SHP77 treated with DMSO at 0.1 percent for 48 hours (cell line): ENCODE data around the gene NPPC.
A peak's percentile ranks its signal among the peaks of the same experiment; 100 is the strongest.
"Not testable (repeated sequence)": the region's sequence is repeated elsewhere in the genome, so short reads cannot be mapped to it uniquely, and the experiment has no call there.

Experiments
- DNase-seq: peaks from one replicate; lab custom pipeline; 2025; lab: John Stamatoyannopoulos, UW

NPPC gene

DNA sequence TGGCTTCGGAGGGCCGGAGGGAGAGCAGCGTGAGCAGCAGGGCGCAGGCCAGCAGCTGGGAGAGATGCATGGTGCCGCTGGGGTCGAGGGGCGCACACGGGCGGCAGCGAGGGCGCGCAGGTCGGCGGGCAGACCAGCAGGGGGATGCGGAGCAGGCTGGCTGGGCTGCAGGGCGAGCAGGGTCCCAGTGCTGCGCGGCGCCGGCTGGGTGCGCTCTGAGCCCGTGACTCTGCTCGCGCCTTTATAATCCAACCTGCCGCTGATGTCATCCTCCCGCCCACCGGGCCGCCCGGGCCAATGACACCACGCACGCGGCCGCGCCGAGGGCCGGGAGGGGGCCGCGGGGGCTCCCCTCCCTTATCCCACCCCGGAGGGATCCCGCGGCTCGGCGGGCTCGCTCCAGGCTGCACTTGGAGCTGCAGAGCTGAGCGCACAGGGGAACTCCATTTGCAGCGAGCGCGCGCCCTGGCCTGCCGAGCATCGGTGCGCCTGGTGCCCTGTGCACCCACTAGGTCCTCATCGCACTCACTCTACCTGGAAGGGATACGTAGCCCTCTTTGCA is at the start of gene NPPC:
Gene NPPC, minus strand, starts transcription at position 217 of the 562 bp plus-strand sequence. Its CDS starts 147 bp downstream, at position 70.
- DNase-seq, result no peak

DNA sequence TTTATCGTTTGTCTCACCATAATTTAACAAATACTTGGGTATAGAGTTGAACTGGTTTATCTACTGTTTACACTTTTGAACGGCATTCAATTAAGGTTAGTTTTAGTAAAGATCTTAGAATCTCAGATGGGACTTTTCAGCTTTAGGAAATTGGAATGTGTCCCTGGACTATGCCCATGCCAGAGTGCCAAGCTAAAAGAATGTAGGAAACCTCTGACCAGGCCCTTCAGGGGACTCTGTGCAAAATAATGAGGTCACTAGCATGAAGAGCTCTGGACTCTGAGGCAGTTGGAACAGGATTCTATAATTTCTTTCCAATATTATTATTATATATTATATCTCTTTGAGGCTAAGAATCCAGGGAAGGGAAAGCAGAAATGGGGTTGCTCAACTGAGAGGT is 48.8 kb upstream of the NPPC start:
- DNase-seq, result no peak

GRCh38 chr2:231970461-231970860 is 44.3 kb upstream of the NPPC start:
- DNase-seq, result no peak

DNA sequence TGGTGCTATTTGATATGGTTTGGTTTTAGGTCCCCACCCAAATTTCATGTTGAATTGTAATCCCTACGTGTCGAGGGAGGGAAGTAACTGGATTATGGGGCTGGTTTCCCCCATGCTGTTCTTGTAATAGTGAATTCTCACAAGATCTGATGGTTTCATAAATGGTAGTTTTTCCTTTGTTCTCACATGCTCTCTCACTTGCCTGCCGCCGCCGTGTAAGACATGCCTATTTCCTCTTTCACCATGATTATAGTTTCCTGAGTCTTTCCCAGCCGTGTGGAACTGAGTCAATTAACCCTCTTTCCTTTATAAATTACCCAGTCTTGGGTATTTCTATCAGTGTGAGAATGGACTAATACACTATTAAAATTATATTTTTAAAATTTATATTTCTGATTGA is 42.6 kb upstream of the NPPC start:
- no peak for DNase-seq

GRCh38 chr2:231966886-231967285 is 40.7 kb upstream of the NPPC start:
- no peak for DNase-seq

DNA sequence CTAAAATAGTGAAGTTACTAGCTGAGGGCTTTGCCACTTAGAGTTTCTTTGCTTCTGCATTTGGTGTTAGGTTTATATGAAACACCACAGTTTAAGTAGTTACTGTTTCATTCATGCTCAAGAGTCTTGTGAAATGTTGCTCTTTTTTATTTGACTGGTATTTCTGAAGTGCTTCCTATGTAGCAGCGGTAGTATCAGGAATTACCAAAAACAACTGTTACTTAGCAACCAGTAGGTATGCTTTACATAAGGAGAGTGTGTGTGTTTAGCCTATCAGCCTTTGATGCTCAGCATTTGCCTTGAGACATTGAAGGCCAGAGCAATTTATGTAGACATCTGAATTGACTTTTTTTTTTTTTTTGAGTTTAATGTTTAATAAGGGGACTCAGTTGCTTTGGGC is 38.9 kb upstream of the NPPC start:
- no peak for DNase-seq

DNA sequence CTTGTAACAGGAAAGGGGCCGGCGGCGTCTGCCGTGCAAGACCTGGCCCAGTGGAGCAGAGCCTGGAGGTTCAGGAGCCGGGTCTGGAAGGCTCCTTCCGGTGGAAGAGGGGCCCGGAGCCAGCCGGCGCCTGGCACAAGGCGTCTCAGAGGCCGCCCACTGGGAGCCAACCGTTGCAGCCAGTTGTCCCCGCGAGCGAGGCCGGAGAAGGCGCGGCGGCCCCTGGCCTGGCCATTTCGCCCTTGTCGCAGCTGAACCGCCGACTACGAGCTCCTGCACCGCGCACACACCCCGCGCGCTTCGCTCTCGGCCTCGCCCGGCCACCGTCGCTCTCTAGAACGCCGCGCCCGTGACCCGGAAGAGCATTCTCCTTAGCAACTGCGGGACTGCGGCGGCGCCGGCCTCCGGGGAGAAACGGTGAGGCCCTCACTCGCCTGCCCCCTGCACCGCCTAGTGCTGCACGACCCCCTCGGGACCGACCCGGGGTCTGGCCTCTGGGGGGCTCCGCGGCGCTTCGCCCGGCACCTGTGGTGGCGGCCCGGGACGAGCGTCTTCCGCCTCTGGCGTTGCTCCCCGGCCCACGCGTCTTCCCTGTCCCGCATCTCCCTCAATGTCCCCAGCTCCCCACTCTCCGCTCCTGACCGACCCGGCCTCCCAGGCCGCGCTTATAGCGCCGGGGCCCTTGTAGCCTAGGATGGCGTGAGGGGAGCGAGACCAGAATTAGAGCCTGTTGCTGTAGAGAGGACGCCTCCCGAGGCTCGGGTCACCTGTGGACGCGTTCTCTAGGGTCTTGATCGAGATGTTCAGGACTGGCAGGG is 35.4 kb upstream of the NPPC start, which contains the start of gene DIS3L2:
Gene DIS3L2, plus strand, starts transcription at position 365 of the 818 bp plus-strand sequence. CDS start 53,215 bp downstream, outside the sequence.
- DNase-seq, result peak; percentile 56

- no peak for DNase-seq
Observed at GRCh38 chr2:231960810-231961348, 34.7 kb upstream of the NPPC start.

GRCh38 chr2:231957913-231958763 is 31.9 kb upstream of the NPPC start:
- DNase-seq, result no peak

DNA sequence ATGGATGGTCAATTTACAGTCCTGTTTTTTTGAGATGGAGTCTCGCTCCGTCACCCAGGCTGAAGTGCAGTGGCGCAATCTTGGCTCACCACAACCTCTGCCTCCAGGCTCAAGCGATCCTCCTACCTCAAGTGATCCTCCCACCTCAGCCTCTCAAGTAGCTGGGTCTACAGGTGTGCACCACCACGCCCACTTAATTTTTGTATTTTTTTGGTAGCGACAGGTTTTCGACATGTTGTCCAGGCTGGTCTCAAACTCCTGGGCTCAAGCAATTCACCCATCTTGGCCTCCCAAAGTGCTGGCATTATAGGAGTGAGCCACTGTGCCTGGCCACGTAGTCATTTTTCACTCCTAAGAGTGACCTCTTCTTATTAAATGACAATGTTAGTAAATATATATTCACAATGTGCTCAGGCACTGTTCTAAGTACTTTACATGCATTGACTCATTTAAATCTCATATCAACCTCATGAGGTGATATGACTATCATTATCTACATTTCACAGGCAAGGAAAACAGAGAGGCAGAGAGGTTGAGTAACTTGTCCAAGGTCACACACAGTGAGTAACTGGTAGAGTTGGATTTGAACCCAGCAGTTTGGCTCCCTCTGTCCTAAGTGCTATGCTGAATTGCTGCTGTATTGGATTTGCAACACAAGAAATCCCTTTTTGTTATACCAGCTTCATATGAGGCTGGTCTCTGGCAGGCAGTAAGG is 29.7 kb upstream of the NPPC start:
- DNase-seq, result no peak

DNA sequence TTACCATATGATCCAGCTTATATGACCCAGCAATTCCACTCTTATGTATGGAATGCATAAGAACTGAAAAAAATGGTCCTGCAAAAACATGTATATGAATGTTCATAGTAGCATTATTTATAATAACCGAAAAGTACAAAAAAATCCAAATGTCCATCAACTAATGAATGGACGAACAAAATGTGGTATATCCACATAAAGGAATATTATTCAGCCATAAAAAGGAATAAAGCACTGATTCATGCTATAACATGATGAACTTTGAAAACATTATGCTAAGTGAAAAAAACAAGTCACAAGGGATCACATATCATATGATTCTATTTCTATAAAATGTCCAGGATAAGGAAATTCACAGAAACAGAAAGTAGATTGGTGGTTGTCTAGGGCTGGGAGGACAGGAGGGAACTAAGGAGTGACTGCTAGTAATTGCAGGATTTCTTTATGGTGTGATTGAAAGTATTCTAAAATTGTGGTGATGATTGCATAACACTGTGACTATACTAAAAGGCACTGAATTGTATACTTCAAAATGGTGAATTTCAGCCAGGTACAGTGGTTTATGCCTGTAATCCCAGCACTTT is 25.3 kb upstream of the NPPC start:
- no peak for DNase-seq

DNA sequence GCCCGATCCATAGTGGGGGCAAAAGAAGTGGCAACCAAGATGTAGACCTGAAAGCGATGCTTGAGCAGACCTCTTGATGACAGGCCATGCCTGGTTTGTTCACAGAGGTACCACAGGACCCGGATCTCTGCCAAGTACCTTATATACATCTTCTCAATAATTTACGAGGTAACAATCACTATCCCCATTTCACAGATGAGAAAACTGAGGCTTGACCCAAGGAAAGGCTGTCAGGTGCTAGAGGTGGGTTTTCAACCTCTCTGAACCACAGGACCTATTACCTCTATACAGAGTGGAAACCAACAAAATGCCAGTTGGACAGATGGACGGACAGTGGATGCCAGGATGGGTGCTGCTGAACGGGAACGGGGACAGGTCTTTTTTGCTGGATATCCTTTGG is 21.5 kb upstream of the NPPC start:
- DNase-seq, result no peak

- DNase-seq, result not testable (repeated sequence)
Observed at GRCh38 chr2:231947112-231947511, 20.9 kb upstream of the NPPC start.

DNA sequence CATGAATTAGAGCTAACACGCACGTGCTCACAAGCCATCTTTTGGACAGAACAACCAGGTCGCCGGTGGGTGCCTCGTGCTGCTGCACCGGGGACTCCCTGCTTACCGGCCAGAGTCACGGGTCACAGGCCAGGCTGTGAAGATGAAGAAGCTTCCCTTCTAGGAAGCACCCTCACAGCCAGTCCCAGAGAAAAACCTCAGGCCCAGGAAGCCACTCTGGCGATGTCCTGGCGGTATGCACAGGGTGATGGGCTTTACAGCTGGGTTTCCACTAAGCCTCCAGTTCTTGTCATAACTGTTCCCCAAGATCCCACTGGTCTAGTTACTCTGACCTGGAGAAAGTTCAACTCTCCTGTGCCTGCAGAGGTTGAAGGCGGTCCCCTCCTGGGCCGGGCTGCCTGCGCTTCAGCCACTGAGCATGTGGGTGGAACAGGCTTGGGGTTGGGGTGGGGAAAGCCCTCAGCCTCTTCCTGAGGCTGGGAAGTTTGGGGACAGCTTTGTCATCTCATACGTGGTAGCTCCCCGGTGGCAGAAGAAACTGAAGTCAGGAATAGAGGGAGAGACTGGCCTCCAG is 20.1 kb upstream of the NPPC start:
- no peak for DNase-seq

DNA sequence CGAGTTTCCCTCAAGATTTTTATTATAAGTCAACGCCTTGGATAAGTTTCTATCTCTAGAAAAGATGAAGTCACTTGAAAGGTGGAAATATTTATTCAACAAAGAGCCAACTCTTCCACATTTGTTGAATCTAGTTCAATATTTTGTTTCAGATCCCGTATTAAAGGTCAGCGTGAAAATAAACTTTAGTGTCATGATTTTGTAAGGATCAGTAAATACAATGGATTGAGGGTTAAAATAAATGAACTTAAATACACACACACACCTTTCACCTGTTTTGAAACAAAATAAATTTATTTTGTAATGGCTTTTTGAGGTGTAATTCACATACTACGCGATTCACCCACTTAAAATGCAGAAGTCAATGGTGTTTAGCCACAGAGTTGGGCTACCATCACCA is 16.0 kb upstream of the NPPC start:
- DNase-seq, result no peak

DNA sequence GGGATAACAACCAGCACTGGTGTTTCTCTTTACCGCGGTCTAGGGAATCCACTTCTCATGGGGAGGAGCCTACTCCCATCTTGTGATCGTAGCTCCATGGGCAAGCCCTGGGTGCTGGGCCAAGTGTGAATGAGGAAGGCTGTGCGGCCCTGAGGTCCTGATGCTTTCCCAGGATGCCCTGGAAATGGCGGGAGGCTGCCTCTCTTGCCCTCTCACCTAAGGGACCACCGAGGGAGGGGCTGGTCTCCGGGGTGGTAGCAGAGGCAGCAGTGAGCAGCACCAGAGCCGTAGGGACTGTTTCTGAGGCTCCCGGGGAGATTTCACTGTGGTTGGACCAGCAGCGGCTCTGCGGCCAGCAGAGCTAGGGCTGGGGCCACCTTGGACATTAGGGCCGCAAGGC is 15.5 kb upstream of the NPPC start:
- no peak for DNase-seq

GRCh38 chr2:231940795-231941194 is 14.6 kb upstream of the NPPC start:
- DNase-seq, result peak; percentile 52

- no peak for DNase-seq
Observed at GRCh38 chr2:231939022-231939421, 12.8 kb upstream of the NPPC start.

GRCh38 chr2:231937057-231937456 is 10.9 kb upstream of the NPPC start:
- no peak for DNase-seq

- no peak for DNase-seq
Observed at GRCh38 chr2:231936491-231936890, 10.3 kb upstream of the NPPC start.

- DNase-seq, result no peak
Observed at GRCh38 chr2:231935815-231936214, 9.6 kb upstream of the NPPC start.
